ENCODE data around the gene WNK1. TPM values are rescaled to one million over a fixed set of nuclear protein-coding genes. Genes with fewer than 3 reads are reported as not detected.

The WNK1 gene
- total RNA-seq, 4 donors from 2014 or later = 168 to 223 (median 204) TPM

- Histone ChIP-seq H3K36me3 (no peaks in the 10 kb centered on the region), H3K27me3 (no peaks in the 10 kb centered on the region), H3K4me3 (no peak overlapping the region), H3K9me3 (no peaks in the 10 kb centered on the region), H3K4me1 (peaks cover 8 to 29% of the 10 kb centered on the region in 2 donors), H3K27ac (peak overlapping the region; percentile 44 to 82 (median 80))
- intact Hi-C loops (cut with DNase I; ENCODE audit: low total_unique reads) = no loop called here
- in situ Hi-C loops (cut with MboI; ENCODE audit: low sequenced_read_pairs in 4 of 4) = no loop called here
- TF ChIP-seq POLR2A (IDR thresholded peaks at IDR 0.05) (no peak), CTCF (IDR thresholded peaks at IDR 0.05 in 4 of 5, conservative IDR thresholded peaks at IDR 0.05 in 1 of 5) (no peak)
- no peak for DNase-seq
- no peak for ATAC-seq
These were observed 32.0 kb upstream of the WNK1 start for GRCh38 chr12:720231-720941.

GRCh38 chr12:724194-724855 lies 28.1 kb upstream of the WNK1 start:
- no peaks in the 10 kb centered on the region for H3K9me3 ChIP-seq
- peak overlapping the region in 3 of 4 donors; percentile 7 to 45 (median 23) for H3K27ac ChIP-seq
- intact Hi-C loops (cut with DNase I; ENCODE audit: low total_unique reads) = loop anchor here (2.0 kb wide), 1 partner anchor 26 kb away; no protein-coding TSS in a partner anchor
- DNase-seq (no peak), ATAC-seq (peak in 1 of 2 donors; percentile 13)
- in situ Hi-C loops (cut with MboI; ENCODE audit: low sequenced_read_pairs in 4 of 4) = no loop called here
- H3K27me3 ChIP-seq = no peaks in the 10 kb centered on the region
- no peaks in the 10 kb centered on the region for H3K36me3 ChIP-seq
- TF ChIP-seq POLR2A (IDR thresholded peaks at IDR 0.05) (no peak), CTCF (IDR thresholded peaks at IDR 0.05 in 4 of 5, conservative IDR thresholded peaks at IDR 0.05 in 1 of 5) (no peak)
- H3K4me3 ChIP-seq = no peak overlapping the region
- H3K4me1 ChIP-seq = peaks cover 6 to 17% of the 10 kb centered on the region in 2 donors

GRCh38 chr12:725076-725475 lies 27.3 kb upstream of the WNK1 start:
- peak overlapping the region in 2 of 4 donors; percentile 23 to 29 for H3K27ac ChIP-seq
- DNase-seq (no peak), ATAC-seq (no peak)
- no peak overlapping the region for H3K4me3 ChIP-seq
- H3K36me3 ChIP-seq = no peaks in the 10 kb centered on the region
- intact Hi-C loops (cut with DNase I; ENCODE audit: low total_unique reads) = loop anchor here (2.0 kb wide), 1 partner anchor 26 kb away; no protein-coding TSS in a partner anchor
- TF ChIP-seq POLR2A (IDR thresholded peaks at IDR 0.05) = no peak
- no peak for TF ChIP-seq CTCF (IDR thresholded peaks at IDR 0.05 in 4 of 5, conservative IDR thresholded peaks at IDR 0.05 in 1 of 5)
- peaks cover 5 to 15% of the 10 kb centered on the region in 2 donors for H3K4me1 ChIP-seq
- no peaks in the 10 kb centered on the region for H3K27me3 ChIP-seq
- no peaks in the 10 kb centered on the region for H3K9me3 ChIP-seq
- in situ Hi-C loops (cut with MboI; ENCODE audit: low sequenced_read_pairs in 4 of 4) = loop anchor here in 1 of 4 donors (25.0 kb wide), 1 partner anchor 138 kb away; no protein-coding TSS in a partner anchor

- in situ Hi-C loops (cut with MboI; ENCODE audit: low sequenced_read_pairs in 4 of 4) = loop anchor here in 1 of 4 donors (25.0 kb wide), 1 partner anchor 139 kb away; no protein-coding TSS in a partner anchor
- peak overlapping the region; percentile 42 to 74 (median 61) for H3K27ac ChIP-seq
These were observed 25.9 kb upstream of the WNK1 start for GRCh38 chr12:726281-727140.

More at GRCh38 chr12:726281-727140, 25.9 kb upstream of the WNK1 start:
- DNase-seq = peak; percentile 26 to 32
- H3K4me3 ChIP-seq = no peak overlapping the region
- H3K4me1 ChIP-seq = peaks cover 5 to 15% of the 10 kb centered on the region in 2 donors
- H3K36me3 ChIP-seq = no peaks in the 10 kb centered on the region
- TF ChIP-seq POLR2A (IDR thresholded peaks at IDR 0.05) = no peak
- TF ChIP-seq CTCF (IDR thresholded peaks at IDR 0.05 in 4 of 5, conservative IDR thresholded peaks at IDR 0.05 in 1 of 5) = no peak
- H3K9me3 ChIP-seq = no peaks in the 10 kb centered on the region
- H3K27me3 ChIP-seq = no peaks in the 10 kb centered on the region
- intact Hi-C loops (cut with DNase I; ENCODE audit: low total_unique reads) = no loop called here
- peak; percentile 76 to 89 for ATAC-seq

All from gastrocnemius medialis (tissue), 4 donors.